Stomach (tissue), 4 donors: Measurements from ENCODE around the gene LRRC74B.

ENCODE experiments used
- EP300 ChIP-seq: sonication (generic); formaldehyde crosslinking; IDR thresholded peaks from one replicate; pipeline ENCODE4 v1.6.1; 2017; ENCODE audit warnings: antibody characterized with exemption
- POLR2A ChIP-seq, 4 donors: fragments of 450-650 bp; IDR thresholded peaks; one replicate each; pipeline ENCODE4 v1.6.1; 2016; ENCODE audit warnings: antibody characterized with exemption in 4 of 4, control low read depth in 2 of 4, mild to moderate bottlenecking in 1 of 4, moderate library complexity in 1 of 4
- TF ChIP-seq, protein P1 (sequence below), 7 experiments: fragments of 450-650 bp in 4 of 7; fragments of 200-600 bp in 3 of 7; sonication (generic) in 3 of 7; IDR thresholded peaks; one replicate each; pipeline ENCODE4 v1.5.1; 2016 to 2019; ENCODE audit warnings: antibody characterized with exemption in 7 of 7, control low read depth in 2 of 7, mild to moderate bottlenecking in 1 of 7

- TF ChIP-seq, protein P1, sequence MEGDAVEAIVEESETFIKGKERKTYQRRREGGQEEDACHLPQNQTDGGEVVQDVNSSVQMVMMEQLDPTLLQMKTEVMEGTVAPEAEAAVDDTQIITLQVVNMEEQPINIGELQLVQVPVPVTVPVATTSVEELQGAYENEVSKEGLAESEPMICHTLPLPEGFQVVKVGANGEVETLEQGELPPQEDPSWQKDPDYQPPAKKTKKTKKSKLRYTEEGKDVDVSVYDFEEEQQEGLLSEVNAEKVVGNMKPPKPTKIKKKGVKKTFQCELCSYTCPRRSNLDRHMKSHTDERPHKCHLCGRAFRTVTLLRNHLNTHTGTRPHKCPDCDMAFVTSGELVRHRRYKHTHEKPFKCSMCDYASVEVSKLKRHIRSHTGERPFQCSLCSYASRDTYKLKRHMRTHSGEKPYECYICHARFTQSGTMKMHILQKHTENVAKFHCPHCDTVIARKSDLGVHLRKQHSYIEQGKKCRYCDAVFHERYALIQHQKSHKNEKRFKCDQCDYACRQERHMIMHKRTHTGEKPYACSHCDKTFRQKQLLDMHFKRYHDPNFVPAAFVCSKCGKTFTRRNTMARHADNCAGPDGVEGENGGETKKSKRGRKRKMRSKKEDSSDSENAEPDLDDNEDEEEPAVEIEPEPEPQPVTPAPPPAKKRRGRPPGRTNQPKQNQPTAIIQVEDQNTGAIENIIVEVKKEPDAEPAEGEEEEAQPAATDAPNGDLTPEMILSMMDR (IDR thresholded peaks at IDR 0.05) = no peak
- TF ChIP-seq EP300 (no peak), POLR2A (IDR thresholded peaks at IDR 0.05) (no peak)
Measured at GRCh38 chr22:21077884-21078508, 32.2 kb downstream of the LRRC74B start.
